GM18508 (cell line): ENCODE measurements around the gene TESPA1.
"Not testable (repeated sequence)": the region's sequence is repeated elsewhere in the genome, so short reads cannot be mapped to it uniquely, and the experiment has no call there.

ENCODE experiments used
- ATAC-seq: cut with Tn5 transposase; IDR thresholded peaks from one replicate; pipeline ENCODE4 v1.9.1; 2021; ENCODE audit warnings: moderate number of reproducible peaks; ENCODE audit not compliant: insufficient read depth, unreplicated experiment

TESPA1 gene

GRCh38 chr12:54950071-54950727 is 34.4 kb downstream of the TESPA1 start:
- no peak for ATAC-seq

GRCh38 chr12:54949073-54949711 is 35.4 kb downstream of the TESPA1 start:
- no peak for ATAC-seq

GRCh38 chr12:54948171-54948570 is 36.4 kb downstream of the TESPA1 start:
- ATAC-seq: no peak

- ATAC-seq: no peak
These were observed 39.5 kb downstream of the TESPA1 start for GRCh38 chr12:54945082-54945481.

- not testable (repeated sequence) for ATAC-seq
These were observed 41.3 kb downstream of the TESPA1 start for GRCh38 chr12:54943292-54943691.

- no peak for ATAC-seq
These were observed 42.9 kb downstream of the TESPA1 start for GRCh38 chr12:54941659-54942058.

- ATAC-seq: no peak
These were observed 43.7 kb downstream of the TESPA1 start for GRCh38 chr12:54940727-54941315.

GRCh38 chr12:54937929-54938328 is 46.6 kb downstream of the TESPA1 start:
- no peak for ATAC-seq

GRCh38 chr12:54937376-54937775 is 47.2 kb downstream of the TESPA1 start:
- no peak for ATAC-seq

GRCh38 chr12:54936736-54937135 is 47.8 kb downstream of the TESPA1 start:
- ATAC-seq: no peak

- peak; percentile 87 for ATAC-seq
These were observed 49.2 kb downstream of the TESPA1 start for GRCh38 chr12:54935235-54935951.

GRCh38 chr12:54934419-54934818 is 50.1 kb downstream of the TESPA1 start:
- ATAC-seq: no peak

- ATAC-seq: peak; percentile 41
These were observed 51.2 kb downstream of the TESPA1 start for GRCh38 chr12:54933376-54933775.

GRCh38 chr12:54932691-54933090 is 51.9 kb downstream of the TESPA1 start:
- ATAC-seq: no peak

GRCh38 chr12:54932038-54932437 is 52.5 kb downstream of the TESPA1 start:
- ATAC-seq: no peak

- ATAC-seq: no peak
These were observed 54.6 kb downstream of the TESPA1 start for GRCh38 chr12:54929998-54930397.

- no peak for ATAC-seq
These were observed 58.3 kb downstream of the TESPA1 start for GRCh38 chr12:54926246-54926645.

GRCh38 chr12:54924972-54925707 is 59.4 kb downstream of the TESPA1 start:
- no peak for ATAC-seq

- ATAC-seq: no peak
These were observed 67.5 kb downstream of the TESPA1 start for GRCh38 chr12:54917001-54917488.
